ENCODE measurements around the gene ACO2. TPM values are rescaled to one million over a fixed set of nuclear protein-coding genes. Genes with fewer than 3 reads are reported as not detected.

ACO2 gene
- total RNA-seq, 1 experiment from 2014 or later, result 105 TPM

GRCh38 chr22:41575533-41575932 is 106.6 kb downstream of the ACO2 start:
- POLR2A ChIA-PET, result no interaction called here
- BruUV-seq (replicated peaks), result no TSS peak
- H3K36me3 Mint-ChIP-seq (ENCODE audit: insufficient read depth, unreplicated experiment), result peaks cover 24% of the 10 kb centered on the region
- CTCF ChIA-PET, result interaction anchor here (2.2 kb wide), 1 partner anchor 21 kb away, joined by 7 read pairs; no protein-coding TSS in a partner anchor
- peaks cover 8% of the 10 kb centered on the region for H3K9me3 Mint-ChIP-seq (ENCODE audit: unreplicated experiment)
- no peak for DNase-seq (ENCODE audit: unreplicated experiment)
- no peak overlapping the region for H3K27ac Mint-ChIP-seq (ENCODE audit: low read depth, unreplicated experiment)
- no peaks in the 10 kb centered on the region for H3K27me3 Mint-ChIP-seq (ENCODE audit: insufficient read depth, unreplicated experiment)
- H3K4me1 Mint-ChIP-seq (ENCODE audit: insufficient read depth, unreplicated experiment), result no peaks in the 10 kb centered on the region
- no peak overlapping the region for H3K4me3 Mint-ChIP-seq (ENCODE audit: unreplicated experiment)
- intact Hi-C loops (cut with micrococcal nuclease), result no loop called here
- TF ChIP-seq CTCF (IDR thresholded peaks at IDR 0.05; ENCODE audit: unreplicated experiment), result no peak

- TF ChIP-seq CTCF (IDR thresholded peaks at IDR 0.05; ENCODE audit: unreplicated experiment), result peak; percentile 51
- Mint-ChIP-seq H3K27me3 (ENCODE audit: insufficient read depth, unreplicated experiment) (no peaks in the 10 kb centered on the region), H3K27ac (ENCODE audit: low read depth, unreplicated experiment) (no peak overlapping the region), H3K36me3 (ENCODE audit: insufficient read depth, unreplicated experiment) (peaks cover 30% of the 10 kb centered on the region), H3K4me3 (ENCODE audit: unreplicated experiment) (no peak overlapping the region), H3K4me1 (ENCODE audit: insufficient read depth, unreplicated experiment) (no peaks in the 10 kb centered on the region), H3K9me3 (ENCODE audit: unreplicated experiment) (peaks cover 8% of the 10 kb centered on the region)
- POLR2A ChIA-PET, result interaction anchor here (0.7 to 1.1 kb wide), 3 partner anchors 10 to 43 kb away, joined by 3 read pairs; partner anchors contain the start of gene PMM1
- peak; percentile 56 for DNase-seq (ENCODE audit: unreplicated experiment)
- intact Hi-C loops (cut with micrococcal nuclease), result no loop called here
- CTCF ChIA-PET, result interaction anchor here (0.6 to 2.2 kb wide), 7 partner anchors 9 to 1243 kb away, joined by 3 to 7 read pairs (median 3); no protein-coding TSS in a partner anchor
- TSS peak; percentile 71 for BruUV-seq (replicated peaks)
These were observed 108.0 kb downstream of the ACO2 start for GRCh38 chr22:41576877-41577276.

- Mint-ChIP-seq H3K27ac (ENCODE audit: low read depth, unreplicated experiment) (no peak overlapping the region), H3K9me3 (ENCODE audit: unreplicated experiment) (no peaks in the 10 kb centered on the region), H3K36me3 (ENCODE audit: insufficient read depth, unreplicated experiment) (peaks cover 30% of the 10 kb centered on the region), H3K4me3 (ENCODE audit: unreplicated experiment) (no peak overlapping the region), H3K27me3 (ENCODE audit: insufficient read depth, unreplicated experiment) (no peaks in the 10 kb centered on the region), H3K4me1 (ENCODE audit: insufficient read depth, unreplicated experiment) (no peaks in the 10 kb centered on the region)
- ChIA-PET CTCF (interaction anchor here (0.5 to 1.1 kb wide), 3 partner anchors 8 to 20 kb away, joined by 3 to 4 read pairs (median 4); no protein-coding TSS in a partner anchor), POLR2A (interaction anchor here (1.1 kb wide), 1 partner anchor 11 kb away, joined by 4 read pairs; the partner anchor contains the start of gene PMM1)
- intact Hi-C loops (cut with micrococcal nuclease), result no loop called here
- no TSS peak for BruUV-seq (replicated peaks)
- TF ChIP-seq CTCF (IDR thresholded peaks at IDR 0.05; ENCODE audit: unreplicated experiment), result no peak
- no peak for DNase-seq (ENCODE audit: unreplicated experiment)
These were observed 109.2 kb downstream of the ACO2 start for GRCh38 chr22:41578114-41578513.

Other genes with a start within 250 kb of the ACO2 start
- gene CHADL, start 228.2 kb upstream of the ACO2 start, total RNA-seq (2022), result 0.51 and 0.52 TPM in 2 replicates
- 84.7 and 117 TPM in 2 replicates for gene RANGAP1, start 182.9 kb upstream of the ACO2 start, total RNA-seq (2022)
- gene ZC3H7B, start 167.6 kb upstream of the ACO2 start, total RNA-seq (2022), result 42.9 and 53.4 TPM in 2 replicates
- 2.2 and 4.2 TPM in 2 replicates for gene TEF, start 87.2 kb upstream of the ACO2 start, total RNA-seq (2022)
- gene TOB2, start 22.3 kb upstream of the ACO2 start, total RNA-seq (2022), result 25.4 and 26.9 TPM in 2 replicates
- 62.3 and 68.8 TPM in 2 replicates for gene PHF5A, start 425 bp upstream of the ACO2 start, total RNA-seq (2022)
- gene POLR3H, start 75.4 kb downstream of the ACO2 start, total RNA-seq (2022), result 26.3 and 35.5 TPM in 2 replicates
- gene CSDC2, start 91.9 kb downstream of the ACO2 start, total RNA-seq (2022), result not detected in 2 replicates
- 29.9 and 30.9 TPM in 2 replicates for gene PMM1, start 120.7 kb downstream of the ACO2 start, total RNA-seq (2022)
- 59.6 and 67.2 TPM in 2 replicates for gene DESI1, start 151.9 kb downstream of the ACO2 start, total RNA-seq (2022)
- gene XRCC6, start 152.2 kb downstream of the ACO2 start, total RNA-seq (2022), result 173 and 203 TPM in 2 replicates
- 280 and 286 TPM in 2 replicates for gene SNU13, start 219.8 kb downstream of the ACO2 start, total RNA-seq (2022)
- not detected in 2 replicates for gene MEI1, start 230.4 kb downstream of the ACO2 start, total RNA-seq (2022)

Measured in MCF 10A (cell line).